H1 (cell line): ENCODE data around the gene MEIS3. TPM values are rescaled to one million over a fixed set of nuclear protein-coding genes. Genes with fewer than 3 reads are reported as not detected.

Experiments used
- EGR1 ChIP-seq: IDR thresholded peaks from 2 replicates; pipeline ENCODE4 v1.6.1; 2011; ENCODE audit warnings: low read depth, low read length, borderline replicate concordance
- FOSL1 ChIP-seq: IDR thresholded peaks from 2 replicates; pipeline ENCODE4 v1.6.1; 2011; ENCODE audit warnings: mild to moderate bottlenecking, low read depth, low read length, moderate library complexity; ENCODE audit not compliant: insufficient read depth
- GTF2F1 ChIP-seq: IDR thresholded peaks from 2 replicates; pipeline ENCODE4 v1.6.1; 2012; ENCODE audit warnings: low read depth, low read length, improper control_type of control experiment, borderline replicate concordance
- MAFK ChIP-seq: IDR thresholded peaks from 2 replicates; pipeline ENCODE4 v1.6.1; 2012; ENCODE audit warnings: low read depth, mild to moderate bottlenecking, improper control_type of control experiment, low read length
- RXRA ChIP-seq: IDR thresholded peaks from 2 replicates; pipeline ENCODE4 v1.6.1; 2011; ENCODE audit warnings: low read depth, mild to moderate bottlenecking, low read length, moderate library complexity; ENCODE audit not compliant: insufficient read depth
- SIX5 ChIP-seq: IDR thresholded peaks from 2 replicates; pipeline ENCODE4 v1.6.1; 2011; ENCODE audit warnings: mild to moderate bottlenecking, low read depth, low read length
- SP2 ChIP-seq: IDR thresholded peaks from 2 replicates; pipeline ENCODE4 v1.6.1; 2012; ENCODE audit warnings: mild to moderate bottlenecking, low read length, inconsistent platforms
- polyA plus RNA-seq, 7 experiments: library from polyadenylated mRNA; depleted of rRNA in 3 of 7; stranded (reverse) in 5 of 7; unstranded in 2 of 7; fragments of >200 nt in 5 of 7; fragments of 200-250 nt in 2 of 7; gene quantifications; 1 replicate in 5 of 7; 2 replicates in 1 of 7; 4 replicates in 1 of 7; pipeline versions ENCODE4 v1.2.1 to v1.2.3, GENCODE V29; 2011 to 2013; ENCODE audit warnings: missing spikeins in 2 of 7, mixed read lengths in 2 of 7
- total RNA-seq: library from RNA; stranded (reverse); fragmentation: NEBNext Ultra II Directional; extraction: Animal tissue kit (Norgen Biotek cat#: 25700); gene quantifications from 2 replicates; pipeline ENCODE4 v1.2.1, GENCODE V29; 2021

The MEIS3 gene
- total and polyA plus RNA-seq, 2 of the 8 experiments (the other 6 are each of a cell fraction or from before 2014, with no cell fraction given) = 24.5 to 28.2 TPM

DNA sequence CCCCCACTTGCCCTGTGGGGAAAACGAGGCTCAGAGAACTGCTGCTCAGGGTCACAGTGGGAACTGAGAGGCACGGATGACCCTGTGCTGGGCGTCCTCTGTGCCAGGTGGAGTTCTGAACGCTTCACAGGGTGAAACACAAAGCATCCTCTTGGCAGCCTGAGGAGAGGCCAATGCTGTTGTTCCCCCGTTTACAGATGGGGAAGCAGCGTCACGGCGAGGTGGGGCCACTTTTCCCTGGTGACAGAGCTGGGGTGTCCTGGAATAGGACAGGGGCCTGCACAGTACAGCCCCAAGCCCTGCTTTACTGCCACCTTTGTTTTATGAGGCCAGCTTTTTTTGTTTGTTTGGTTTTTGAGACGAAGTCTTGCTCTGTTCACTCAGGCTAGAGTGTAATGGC, 48.1 kb downstream of the MEIS3 start (continued):
- TF ChIP-seq SP2 = no peak
- TF ChIP-seq GTF2F1 = no peak
- no peak for TF ChIP-seq EGR1
- TF ChIP-seq RXRA = no peak
- TF ChIP-seq FOSL1 = no peak
- TF ChIP-seq SIX5 = no peak
- TF ChIP-seq MAFK = no peak
